ENCODE measurements around the gene S100A14. TPM values are rescaled to one million over a fixed set of nuclear protein-coding genes. Genes with fewer than 3 reads are reported as not detected.
A peak's percentile ranks its signal among the peaks of the same experiment; 100 is the strongest.

The S100A14 gene
- polyA plus RNA-seq, 1 experiment = not detected

DNA sequence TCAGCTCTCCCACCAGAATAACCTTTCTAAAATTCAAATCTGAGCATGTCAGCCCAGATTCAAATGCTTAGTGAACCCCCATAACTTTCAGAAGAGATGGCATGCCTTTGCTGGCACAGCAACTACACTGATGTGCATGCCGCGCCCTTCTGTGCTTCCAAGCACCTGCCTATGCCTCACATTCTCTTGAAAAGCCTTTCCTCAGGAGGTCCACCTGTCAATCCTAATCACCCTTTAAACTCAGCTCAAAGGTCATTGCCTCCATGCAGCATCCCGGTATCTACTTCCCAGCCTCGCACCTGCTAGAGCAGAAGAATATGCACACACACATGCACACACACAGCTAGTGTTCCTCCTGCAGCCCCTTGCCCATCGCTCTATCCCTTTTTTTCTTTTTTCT, 45.3 kb downstream of the S100A14 start:
- ChIA-PET POLR2A (no interaction called here), CTCF (interaction anchor here (1.0 to 6.5 kb wide), 11 partner anchors 11 to 218 kb away, joined by 3 to 223 read pairs (median 7); partner anchors contain the start of genes S100A13, S100A14, S100A16 and S100A6)
- no peak overlapping the region for H3K4me3 ChIP-seq (ENCODE audit: low read depth, low read length)

DNA sequence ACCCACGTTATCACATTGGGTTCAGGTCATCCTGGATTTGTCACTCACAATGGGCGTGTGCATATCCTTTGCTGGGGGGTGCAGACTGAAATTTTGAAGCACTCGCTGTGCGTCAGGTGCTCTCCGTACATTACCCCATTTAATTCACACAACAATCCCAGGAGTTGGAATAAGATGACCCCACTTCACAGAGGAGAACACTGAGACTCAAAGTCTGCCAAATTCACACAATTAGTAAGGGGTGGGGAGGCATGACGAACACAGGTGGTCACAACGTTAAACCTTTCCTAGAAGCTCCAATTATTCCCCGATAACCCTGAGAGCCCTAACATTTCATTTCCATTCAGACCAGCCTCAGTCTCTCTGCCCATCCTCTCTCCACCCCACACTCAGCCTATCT, 46.7 kb downstream of the S100A14 start:
- TF ChIP-seq, protein P1, sequence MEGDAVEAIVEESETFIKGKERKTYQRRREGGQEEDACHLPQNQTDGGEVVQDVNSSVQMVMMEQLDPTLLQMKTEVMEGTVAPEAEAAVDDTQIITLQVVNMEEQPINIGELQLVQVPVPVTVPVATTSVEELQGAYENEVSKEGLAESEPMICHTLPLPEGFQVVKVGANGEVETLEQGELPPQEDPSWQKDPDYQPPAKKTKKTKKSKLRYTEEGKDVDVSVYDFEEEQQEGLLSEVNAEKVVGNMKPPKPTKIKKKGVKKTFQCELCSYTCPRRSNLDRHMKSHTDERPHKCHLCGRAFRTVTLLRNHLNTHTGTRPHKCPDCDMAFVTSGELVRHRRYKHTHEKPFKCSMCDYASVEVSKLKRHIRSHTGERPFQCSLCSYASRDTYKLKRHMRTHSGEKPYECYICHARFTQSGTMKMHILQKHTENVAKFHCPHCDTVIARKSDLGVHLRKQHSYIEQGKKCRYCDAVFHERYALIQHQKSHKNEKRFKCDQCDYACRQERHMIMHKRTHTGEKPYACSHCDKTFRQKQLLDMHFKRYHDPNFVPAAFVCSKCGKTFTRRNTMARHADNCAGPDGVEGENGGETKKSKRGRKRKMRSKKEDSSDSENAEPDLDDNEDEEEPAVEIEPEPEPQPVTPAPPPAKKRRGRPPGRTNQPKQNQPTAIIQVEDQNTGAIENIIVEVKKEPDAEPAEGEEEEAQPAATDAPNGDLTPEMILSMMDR (IDR thresholded peaks at IDR 0.05; ENCODE audit: insufficient read depth, low read depth, low read length) = no peak
- H3K27me3 ChIP-seq (ENCODE audit: control insufficient read depth, insufficient read depth, low read length) = no peaks in the 10 kb centered on the region
- no peaks in the 10 kb centered on the region for H3K36me3 ChIP-seq (ENCODE audit: control insufficient read depth, insufficient read depth, low read length)
- ChIA-PET CTCF (interaction anchor here (1.0 to 6.5 kb wide), 15 partner anchors 8 to 217 kb away, joined by 3 to 223 read pairs (median 6); partner anchors contain the start of genes S100A13, S100A14, S100A16 and S100A3), POLR2A (no interaction called here)
- H3K4me3 ChIP-seq (ENCODE audit: low read depth, low read length) = no peak overlapping the region
- no peak for DNase-seq (ENCODE audit: low read depth)

More for the DNA sequence above, 45.3 kb downstream of the S100A14 start:
- Histone ChIP-seq H3K36me3 (ENCODE audit: control insufficient read depth, insufficient read depth, low read length) (no peaks in the 10 kb centered on the region), H3K27me3 (ENCODE audit: control insufficient read depth, insufficient read depth, low read length) (no peaks in the 10 kb centered on the region)
- DNase-seq (ENCODE audit: low read depth) = no peak
- TF ChIP-seq, protein P1 (IDR thresholded peaks at IDR 0.05; ENCODE audit: insufficient read depth, low read depth, low read length) = no peak

DNA sequence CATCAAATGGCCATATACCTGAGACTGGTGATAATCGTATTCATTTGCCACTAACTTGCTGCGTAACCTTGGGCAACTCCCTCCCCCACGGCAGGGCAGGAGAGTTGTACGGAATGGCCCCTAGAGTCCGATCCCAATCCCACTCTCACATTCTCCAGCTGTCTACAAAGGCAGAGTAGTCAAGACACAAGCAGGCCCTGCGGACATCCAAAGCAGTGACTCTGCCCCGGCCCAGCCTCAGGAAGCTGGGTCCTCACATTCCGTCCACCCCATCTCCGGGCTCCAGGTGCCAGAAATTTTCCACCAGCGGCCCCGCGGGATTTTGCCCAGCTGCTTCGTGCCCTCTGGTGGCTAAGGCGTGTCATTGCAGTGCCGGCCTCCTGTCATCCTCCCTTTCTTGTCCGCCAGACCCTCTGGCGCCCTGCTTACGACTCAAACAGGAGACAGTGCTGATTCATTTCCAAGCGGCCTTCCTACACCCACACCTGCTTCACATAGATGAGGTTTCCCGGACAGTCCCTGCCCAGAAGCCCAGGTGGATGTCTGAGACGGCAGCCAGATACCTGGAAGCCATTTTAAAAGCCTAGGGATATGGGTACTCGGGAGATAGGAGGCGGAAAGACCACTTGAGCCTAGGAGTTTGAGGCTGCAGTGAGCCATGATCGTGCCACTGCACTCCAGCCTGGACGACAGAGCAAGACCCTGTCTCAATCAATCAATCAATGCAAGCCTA, 47.6 kb downstream of the S100A14 start:
- ChIA-PET POLR2A (interaction anchor here (0.6 to 1.3 kb wide), 4 partner anchors 24 to 59 kb away, joined by 3 to 9 read pairs (median 4); partner anchors contain the start of gene S100A13), CTCF (interaction anchor here (0.6 to 6.5 kb wide), 25 partner anchors 9 to 421 kb away, joined by 3 to 223 read pairs (median 3); partner anchors contain the start of genes S100A13, S100A14, S100A16 and S100A3)
- no peak for DNase-seq (ENCODE audit: low read depth)
- TF ChIP-seq, protein P1 (IDR thresholded peaks at IDR 0.05; ENCODE audit: insufficient read depth, low read depth, low read length) = peak; percentile 98
- H3K4me3 ChIP-seq (ENCODE audit: low read depth, low read length) = no peak overlapping the region
- H3K27me3 ChIP-seq (ENCODE audit: control insufficient read depth, insufficient read depth, low read length) = no peaks in the 10 kb centered on the region
- no peaks in the 10 kb centered on the region for H3K36me3 ChIP-seq (ENCODE audit: control insufficient read depth, insufficient read depth, low read length)

DNA sequence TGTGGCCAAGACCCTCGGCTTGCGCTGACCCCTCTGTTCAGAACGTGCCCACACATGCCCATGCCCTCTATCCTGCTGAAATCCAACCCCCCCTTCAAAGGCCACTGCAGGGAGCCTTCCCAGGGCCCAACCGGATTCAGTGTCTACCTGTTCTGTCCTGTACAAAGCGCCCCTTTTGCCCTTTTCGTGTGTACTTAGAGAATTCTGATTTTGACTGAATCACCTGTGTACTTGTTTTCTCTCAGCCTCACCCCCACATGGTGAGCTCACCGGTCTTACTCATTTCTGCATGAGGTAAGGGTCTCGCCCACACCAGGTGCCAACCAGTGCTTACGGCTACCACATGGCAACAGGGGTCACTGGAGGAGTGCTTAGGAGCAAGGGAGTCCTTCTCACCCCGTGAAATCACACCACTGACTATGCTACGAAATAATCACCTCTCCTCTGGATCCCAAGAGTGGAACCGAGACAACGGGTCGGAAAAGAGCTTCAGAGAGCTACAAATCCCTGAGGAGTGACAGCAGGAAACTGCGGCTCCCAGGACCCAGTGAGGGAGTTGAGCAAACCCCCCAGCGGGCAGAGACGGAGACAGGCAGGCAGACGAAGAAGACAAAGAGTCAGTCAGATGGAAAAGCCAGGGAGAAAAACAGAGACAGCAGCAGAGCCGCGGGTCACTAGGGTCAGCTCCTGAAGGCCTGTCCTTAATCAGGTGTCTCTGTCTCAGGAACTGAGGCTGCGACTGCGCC, 48.3 kb downstream of the S100A14 start:
- POLR2A ChIA-PET = interaction anchor here (0.6 to 1.3 kb wide), 3 partner anchors 35 to 59 kb away, joined by 3 to 9 read pairs (median 3); partner anchors contain the start of gene S100A13
- H3K4me3 ChIP-seq (ENCODE audit: low read depth, low read length) = no peak overlapping the region
- no peak for DNase-seq (ENCODE audit: low read depth)

More for the DNA sequence above, 48.3 kb downstream of the S100A14 start:
- no peaks in the 10 kb centered on the region for H3K36me3 ChIP-seq (ENCODE audit: control insufficient read depth, insufficient read depth, low read length)
- TF ChIP-seq, protein P1 (IDR thresholded peaks at IDR 0.05; ENCODE audit: insufficient read depth, low read depth, low read length) = no peak
- CTCF ChIA-PET = interaction anchor here (0.6 to 6.5 kb wide), 25 partner anchors 10 to 422 kb away, joined by 3 to 223 read pairs (median 4); partner anchors contain the start of genes S100A13, S100A14, S100A16 and S100A3
- no peaks in the 10 kb centered on the region for H3K27me3 ChIP-seq (ENCODE audit: control insufficient read depth, insufficient read depth, low read length)

Measured in BJ (cell line).